ENCODE data around the gene PGS1. TPM values are rescaled to one million over a fixed set of nuclear protein-coding genes. Genes with fewer than 3 reads are reported as not detected.

The PGS1 gene
- total and polyA plus RNA-seq, 2 of the 8 experiments (the other 6 are each of a cell fraction or from before 2014, with no cell fraction given): 46.7 to 60.0 TPM

GRCh38 chr17:78397681-78398101, 19.2 kb downstream of the PGS1 start:
- H3K14ac ChIP-seq (ENCODE audit: insufficient read length): no peak overlapping the region
- no peak overlapping the region for H2AK5ac ChIP-seq (ENCODE audit: low read depth, low read length)
- H3K18ac ChIP-seq (ENCODE audit: extremely low read depth, low read length): no peak overlapping the region
- POLR2A ChIA-PET (ENCODE audit: partially characterized antibody): no interaction called here
- no peak overlapping the region for H2BK5ac ChIP-seq (ENCODE audit: low read depth, low read length)
- peaks cover 27 to 64% (median 53%) of the 10 kb centered on the region in 4 experiments for H3K36me3 ChIP-seq (ENCODE audit: control insufficient read depth in 2 of 4, insufficient read depth in 4 of 4, low read length in 3 of 4)
- WGBS, 2 experiments (ENCODE audit: extremely low coverage in 1 of 2, insufficient coverage in 1 of 2, insufficient read length in 1 of 2, insufficient replicate concordance in 2 of 2, low coverage in 1 of 2, low lambda C conversion rate in 2 of 2, missing lambda C conversion rate in 1 of 2): 91% methylated on average over 12 of the region's 13 CpGs; no CpG with 5 or more reads in 1 of the 2 experiments
- no peak overlapping the region for H4K5ac ChIP-seq (ENCODE audit: insufficient read length, low read depth, low read length)
- H3K4me2 ChIP-seq (ENCODE audit: insufficient read depth in 1 of 2, low read depth in 2 of 2, low read length in 2 of 2): no peak overlapping the region
- H2AFZ ChIP-seq (ENCODE audit: low read length): no peak overlapping the region
- CTCF ChIA-PET (ENCODE audit: partially characterized antibody): interaction anchor here (1.2 to 3.9 kb wide), 4 partner anchors 9 to 37 kb away, joined by 3 to 18 read pairs (median 4); no protein-coding TSS in a partner anchor
- no peak overlapping the region for H2BK20ac ChIP-seq (ENCODE audit: low read length)
- peaks cover 12 to 24% of the 10 kb centered on the region in 2 experiments for H4K20me1 ChIP-seq (replicated peaks in 1 of 2; ENCODE audit: control insufficient read depth in 1 of 2, insufficient read depth in 2 of 2, low read length in 2 of 2)
- peaks cover 8% of the 10 kb centered on the region; the same call in 1 of the 2 replicates for H3K79me1 ChIP-seq (ENCODE audit: low read depth, low read length)
- H3K4me1 ChIP-seq (replicated peaks in 1 of 4; ENCODE audit: control insufficient read depth in 3 of 4, insufficient read depth in 4 of 4, low read length in 3 of 4): no peaks in the 10 kb centered on the region
- FAIRE-seq (no peak), DNase-seq (ENCODE audit: low read depth in 1 of 2, low spot score in 2 of 2) (no peak)
- H3K23me2 ChIP-seq (ENCODE audit: low read depth, low read length): no peaks in the 10 kb centered on the region
- no peak overlapping the region for H4K91ac ChIP-seq (replicated peaks; ENCODE audit: insufficient read length, low read length)
- H4K8ac ChIP-seq (ENCODE audit: extremely low read depth, insufficient read depth, low read length): no peak overlapping the region; the same call in 1 of the 2 replicates
- no peak overlapping the region for H3K27ac ChIP-seq (ENCODE audit: low read depth, low read length)
- H3K9me3 ChIP-seq (ENCODE audit: insufficient read depth in 2 of 2, low read depth in 1 of 2, low read length in 1 of 2): no peaks in the 10 kb centered on the region
- peaks cover 0 to 59% of the 10 kb centered on the region in 2 experiments for H3K79me2 ChIP-seq (ENCODE audit: control insufficient read depth in 1 of 2, insufficient read depth in 2 of 2, low read length in 2 of 2)
- H2BK15ac ChIP-seq (ENCODE audit: low read length): no peak overlapping the region
- H2BK120ac ChIP-seq (replicated peaks; ENCODE audit: low read depth, low read length): no peak overlapping the region
- no peak overlapping the region for H3K9ac ChIP-seq (replicated peaks in 1 of 4; ENCODE audit: extremely low read depth in 1 of 4, low read depth in 3 of 4, low read length in 3 of 4)
- no peaks in the 10 kb centered on the region for H3K27me3 ChIP-seq (replicated peaks in 1 of 4; ENCODE audit: control insufficient read depth in 3 of 4, extremely low read depth in 1 of 4, insufficient read depth in 3 of 4, low read length in 3 of 4)
- H3K23ac ChIP-seq (ENCODE audit: insufficient read length): no peak overlapping the region
- H3K4ac ChIP-seq (replicated peaks; ENCODE audit: insufficient read length, low read depth, low read length): no peak overlapping the region
- no peak overlapping the region for H3K56ac ChIP-seq (replicated peaks; ENCODE audit: insufficient read length, low read depth, low read length)
- H3K4me3 ChIP-seq (ENCODE audit: extremely low read depth in 1 of 4, insufficient read depth in 2 of 4, low read depth in 3 of 4, low read length in 4 of 4): no peak overlapping the region
- no peak overlapping the region for H2BK12ac ChIP-seq (ENCODE audit: low read depth, low read length)
- TF ChIP-seq POLR2A (IDR thresholded peaks at IDR 0.05; ENCODE audit: control extremely low read depth in 1 of 2, low read depth in 2 of 2, low read length in 2 of 2): no peak
- no peak for TF ChIP-seq SUZ12 (IDR thresholded peaks at IDR 0.05; ENCODE audit: low read length)
- no peak for TF ChIP-seq ASH2L (IDR thresholded peaks at IDR 0.05; ENCODE audit: low read length)
- no peak for TF ChIP-seq TEAD4 (IDR thresholded peaks at IDR 0.05; ENCODE audit: low read depth, low read length)
- no peak for TF ChIP-seq EGR1 (IDR thresholded peaks at IDR 0.05; ENCODE audit: borderline replicate concordance, low read depth, low read length)
- TF ChIP-seq HDAC6 (IDR thresholded peaks at IDR 0.05; ENCODE audit: low read depth, low read length): no peak
- no peak for TF ChIP-seq SP2 (IDR thresholded peaks at IDR 0.05; ENCODE audit: low read length)
- no peak for TF ChIP-seq FOSL1 (IDR thresholded peaks at IDR 0.05; ENCODE audit: insufficient read depth, low read depth, low read length)
- no peak for TF ChIP-seq CTCF (IDR thresholded peaks at IDR 0.05; ENCODE audit: control extremely low read depth in 1 of 3, insufficient read depth in 1 of 3, low read depth in 1 of 3, low read length in 3 of 3)
- TF ChIP-seq MAX (IDR thresholded peaks at IDR 0.05): no peak
- TF ChIP-seq BACH1 (IDR thresholded peaks at IDR 0.05; ENCODE audit: low read length): no peak
- TF ChIP-seq EZH2 (IDR thresholded peaks at IDR 0.05; ENCODE audit: low read depth, low read length, severe bottlenecking): no peak
